Adrenal gland (tissue), 5 donors: ENCODE data around the gene IGDCC3.

Source experiments
- POLR2A ChIP-seq, 2 donors: fragments of 450-650 bp; IDR thresholded peaks; one replicate each; pipeline ENCODE4 v1.6.1; 2017; ENCODE audit warnings: antibody characterized with exemption in 2 of 2, mild to moderate bottlenecking in 2 of 2, moderate library complexity in 1 of 2
- TF ChIP-seq, protein P1 (sequence below), 6 experiments: fragments of 450-650 bp in 4 of 6; fragments of 200-600 bp in 2 of 6; sonication (generic) in 1 of 6; IDR thresholded peaks; 1 replicate in 5 of 6; 2 replicates in 1 of 6; pipeline versions ENCODE4 v1.5.1 to v1.8.0; 2016 to 2021; ENCODE audit warnings: antibody characterized with exemption in 6 of 6, mild to moderate bottlenecking in 2 of 6, moderate library complexity in 1 of 6
- donor health status: DM: no; HTN: no; CAD: no.

DNA sequence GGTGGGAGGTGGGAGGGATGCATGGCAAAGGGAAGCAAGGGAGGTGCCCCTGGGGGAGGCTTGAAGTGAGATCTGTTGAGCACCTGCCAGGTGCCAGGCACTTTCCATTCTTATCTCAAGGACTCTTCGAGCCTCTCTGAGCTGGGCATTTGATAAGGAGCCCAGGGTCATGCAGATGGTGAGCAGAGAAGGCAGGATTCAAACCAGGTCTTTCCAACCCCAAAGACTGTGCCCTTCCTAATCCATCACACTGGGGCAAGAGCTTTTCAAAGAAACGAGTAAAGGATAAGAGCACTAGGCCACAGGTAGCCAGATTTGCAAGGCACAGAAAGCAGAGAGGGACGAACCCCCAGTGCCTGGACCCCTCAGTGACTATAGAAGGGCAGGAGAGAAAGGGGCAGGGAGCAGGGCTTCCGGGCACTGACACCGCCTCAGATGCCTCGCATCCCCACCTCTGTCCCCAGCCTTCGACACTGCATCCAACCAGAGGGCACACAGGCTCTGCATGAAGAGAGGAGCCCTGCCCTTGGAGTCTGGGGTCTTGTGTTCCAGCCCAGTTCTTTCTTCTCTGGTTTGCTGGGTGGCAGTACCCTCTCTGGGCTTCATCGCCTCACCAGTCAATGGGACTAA is 23.9 kb upstream of the IGDCC3 start:
- TF ChIP-seq, protein P1, sequence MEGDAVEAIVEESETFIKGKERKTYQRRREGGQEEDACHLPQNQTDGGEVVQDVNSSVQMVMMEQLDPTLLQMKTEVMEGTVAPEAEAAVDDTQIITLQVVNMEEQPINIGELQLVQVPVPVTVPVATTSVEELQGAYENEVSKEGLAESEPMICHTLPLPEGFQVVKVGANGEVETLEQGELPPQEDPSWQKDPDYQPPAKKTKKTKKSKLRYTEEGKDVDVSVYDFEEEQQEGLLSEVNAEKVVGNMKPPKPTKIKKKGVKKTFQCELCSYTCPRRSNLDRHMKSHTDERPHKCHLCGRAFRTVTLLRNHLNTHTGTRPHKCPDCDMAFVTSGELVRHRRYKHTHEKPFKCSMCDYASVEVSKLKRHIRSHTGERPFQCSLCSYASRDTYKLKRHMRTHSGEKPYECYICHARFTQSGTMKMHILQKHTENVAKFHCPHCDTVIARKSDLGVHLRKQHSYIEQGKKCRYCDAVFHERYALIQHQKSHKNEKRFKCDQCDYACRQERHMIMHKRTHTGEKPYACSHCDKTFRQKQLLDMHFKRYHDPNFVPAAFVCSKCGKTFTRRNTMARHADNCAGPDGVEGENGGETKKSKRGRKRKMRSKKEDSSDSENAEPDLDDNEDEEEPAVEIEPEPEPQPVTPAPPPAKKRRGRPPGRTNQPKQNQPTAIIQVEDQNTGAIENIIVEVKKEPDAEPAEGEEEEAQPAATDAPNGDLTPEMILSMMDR (IDR thresholded peaks at IDR 0.05) = no peak
- no peak for TF ChIP-seq POLR2A (IDR thresholded peaks at IDR 0.05)
